Loucy (cell line): ENCODE data around the gene AMPD1.

ENCODE experiments used
- H2AFZ ChIP-seq: fragments of 200-600 bp; sonication (generic); 2 replicates; pipeline ENCODE4 v1.6.0; 2016; ENCODE audit warnings: antibody characterized with exemption, mild to moderate bottlenecking, low read length, moderate library complexity
- H3F3A ChIP-seq: fragments of 200-600 bp; 2 replicates; pipeline ENCODE4 v1.6.0; 2016; ENCODE audit warnings: antibody characterized with exemption, low read depth, mild to moderate bottlenecking
- H3K27me3 ChIP-seq: fragments of 200-600 bp; sonication (generic); 2 replicates; pipeline ENCODE4 v1.6.1; 2014; ENCODE audit warnings: low read length, mild to moderate bottlenecking; ENCODE audit not compliant: insufficient read depth, poor library complexity, severe bottlenecking
- H3K36me3 ChIP-seq: fragments of 200-600 bp; sonication (generic); 2 replicates; pipeline ENCODE4 v1.6.1; 2016; ENCODE audit warnings: low read length; ENCODE audit not compliant: insufficient read depth
- H3K4me1 ChIP-seq: fragments of 200-600 bp; sonication (generic); 2 replicates; pipeline ENCODE4 v1.5.1; 2014; ENCODE audit warnings: low read length, mild to moderate bottlenecking; ENCODE audit not compliant: insufficient read depth, poor library complexity, severe bottlenecking
- H3K4me2 ChIP-seq: fragments of 200-600 bp; sonication (generic); 2 replicates; pipeline ENCODE4 v1.6.0; 2014; ENCODE audit warnings: antibody characterized with exemption, low read length, low read depth, mild to moderate bottlenecking; ENCODE audit not compliant: poor library complexity, severe bottlenecking
- H3K4me3 ChIP-seq: fragments of 200-600 bp; sonication (generic); 2 replicates; pipeline ENCODE4 v1.5.1; 2014; ENCODE audit warnings: low read length, mild to moderate bottlenecking, mixed read lengths; ENCODE audit not compliant: poor library complexity, severe bottlenecking
- H3K79me2 ChIP-seq: fragments of 200-600 bp; sonication (generic); 2 replicates; pipeline ENCODE4 v1.6.1; 2014; ENCODE audit warnings: low read length; ENCODE audit not compliant: insufficient read depth
- H3K9ac ChIP-seq: fragments of 200-600 bp; sonication (generic); 2 replicates; pipeline ENCODE4 v1.6.0; 2014; ENCODE audit warnings: mild to moderate bottlenecking, low read depth, low read length, moderate library complexity; ENCODE audit not compliant: poor library complexity, severe bottlenecking
- H3K9me2 ChIP-seq: fragments of 200-600 bp; sonication (generic); replicated peaks from 2 replicates; pipeline ENCODE4 v1.6.1; 2016; ENCODE audit warnings: low read depth, low read length, mixed read lengths
- H3K9me3 ChIP-seq: fragments of 200-600 bp; sonication (generic); 2 replicates; pipeline ENCODE4 v1.6.1; 2014; ENCODE audit warnings: mild to moderate bottlenecking, antibody characterized with exemption, low read length, low read depth; ENCODE audit not compliant: insufficient read depth
- H4K20me1 ChIP-seq: fragments of 200-600 bp; sonication (generic); 2 replicates; pipeline ENCODE4 v1.6.0; 2014; ENCODE audit warnings: antibody characterized with exemption, low read length, mild to moderate bottlenecking; ENCODE audit not compliant: insufficient read depth, poor library complexity, severe bottlenecking
- CTCF ChIP-seq: fragments of 200-600 bp; sonication (generic); conservative IDR thresholded peaks from 2 replicates; pipeline ENCODE4 v1.5.1; 2014; ENCODE audit warnings: mild to moderate bottlenecking, antibody characterized with exemption, low read length
- EZH2phosphoT487 ChIP-seq: fragments of 200-600 bp; IDR thresholded peaks from 2 replicates; pipeline ENCODE4 v1.6.1; 2018; ENCODE audit warnings: antibody characterized with exemption, mild to moderate bottlenecking, moderate library complexity, borderline replicate concordance

The AMPD1 gene

GRCh38 chr1:114702737-114703136 lies 7.4 kb upstream of the AMPD1 start:
- H3K9me2 ChIP-seq: no peaks in the 10 kb centered on the region
- H3K27me3 ChIP-seq: no peaks in the 10 kb centered on the region
- no peak overlapping the region for H3K9ac ChIP-seq
- H3K9me3 ChIP-seq: no peaks in the 10 kb centered on the region
- TF ChIP-seq EZH2phosphoT487: no peak
- TF ChIP-seq CTCF: no peak
- H3K4me3 ChIP-seq: no peak overlapping the region
- H3F3A ChIP-seq: no peaks in the 10 kb centered on the region
- no peak overlapping the region for H3K4me2 ChIP-seq
- H3K79me2 ChIP-seq: no peaks in the 10 kb centered on the region
- no peaks in the 10 kb centered on the region for H4K20me1 ChIP-seq
- H3K36me3 ChIP-seq: peaks cover 15% of the 10 kb centered on the region
- H2AFZ ChIP-seq: no peak overlapping the region
- no peaks in the 10 kb centered on the region for H3K4me1 ChIP-seq

GRCh38 chr1:114701931-114702330 lies 6.6 kb upstream of the AMPD1 start:
- Histone ChIP-seq H3K4me2 (no peak overlapping the region), H3K9ac (no peak overlapping the region), H4K20me1 (no peaks in the 10 kb centered on the region), H3F3A (no peaks in the 10 kb centered on the region), H3K9me3 (no peaks in the 10 kb centered on the region), H2AFZ (no peak overlapping the region), H3K79me2 (no peaks in the 10 kb centered on the region), H3K27me3 (no peaks in the 10 kb centered on the region), H3K4me3 (no peak overlapping the region), H3K36me3 (peaks cover 7% of the 10 kb centered on the region; the same call in 1 of the 2 replicates), H3K9me2 (no peaks in the 10 kb centered on the region), H3K4me1 (no peaks in the 10 kb centered on the region)
- no peak for TF ChIP-seq EZH2phosphoT487
- TF ChIP-seq CTCF: no peak

- no peak overlapping the region for H3K9ac ChIP-seq
- H4K20me1 ChIP-seq: no peaks in the 10 kb centered on the region
- H3K9me2 ChIP-seq: no peaks in the 10 kb centered on the region
- H3K36me3 ChIP-seq: no peaks in the 10 kb centered on the region
- TF ChIP-seq CTCF: no peak
- no peak for TF ChIP-seq EZH2phosphoT487
- H3K27me3 ChIP-seq: no peaks in the 10 kb centered on the region
- H3K4me2 ChIP-seq: no peak overlapping the region
- H3F3A ChIP-seq: no peaks in the 10 kb centered on the region
- H3K4me3 ChIP-seq: no peak overlapping the region
- H3K79me2 ChIP-seq: no peaks in the 10 kb centered on the region
- H3K9me3 ChIP-seq: no peaks in the 10 kb centered on the region
- no peaks in the 10 kb centered on the region for H3K4me1 ChIP-seq
- no peak overlapping the region for H2AFZ ChIP-seq
These were observed 4.8 kb upstream of the AMPD1 start for GRCh38 chr1:114700036-114700600.
